RPMI7951 (cell line): ENCODE measurements around the gene CD48. TPM values are rescaled to one million over a fixed set of nuclear protein-coding genes. Genes with fewer than 3 reads are reported as not detected.

ENCODE experiments used
- DNase-seq: peaks from one replicate; pipeline ENCODE4 v3.0.0-alpha.2; 2012; ENCODE audit warnings: low read depth
- total RNA-seq: library from RNA; depleted of rRNA; stranded (reverse); fragments of >200 nt; shearing (Covaris generic); gene quantifications from 2 replicates; pipeline ENCODE4 v1.2.3, GENCODE V29; 2014

Gene CD48
- total RNA-seq, 1 experiment from 2014 or later, result not detected

DNA sequence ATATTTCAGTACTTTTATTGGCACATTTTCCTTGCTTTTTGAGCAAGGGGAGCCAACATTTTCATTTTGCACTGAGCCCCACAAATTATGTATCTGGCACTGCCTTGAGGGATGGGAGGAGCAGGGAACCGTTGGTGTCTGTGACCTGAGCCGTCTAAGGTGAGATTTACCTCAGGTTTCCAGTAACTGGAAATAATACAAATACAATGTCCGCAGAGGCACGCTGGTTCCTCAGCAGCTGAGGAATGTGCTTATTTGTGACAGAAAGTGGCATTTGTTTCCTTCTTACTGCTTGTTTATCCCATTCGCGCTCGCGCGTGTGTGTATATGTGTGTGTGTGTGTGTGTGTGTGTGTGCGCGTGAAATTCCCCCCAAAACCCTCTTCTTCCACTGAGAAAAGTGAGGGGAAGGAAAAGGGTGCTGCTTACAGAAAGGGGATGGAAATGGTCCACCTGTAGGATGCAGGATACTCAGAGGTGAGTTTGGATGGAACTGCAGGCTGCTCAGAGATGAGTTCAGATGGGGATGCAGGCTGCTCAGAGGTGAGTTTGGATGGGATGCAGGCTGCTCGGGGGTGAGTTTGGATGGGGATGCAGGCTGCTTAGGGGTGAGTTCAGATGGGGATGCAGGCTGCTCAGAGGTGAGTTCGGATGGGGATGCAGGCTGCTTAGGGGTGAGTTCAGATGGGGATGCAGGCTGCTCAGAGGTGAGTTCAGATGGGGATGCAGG, 34.6 kb downstream of the CD48 start:
- no peak for DNase-seq

DNA sequence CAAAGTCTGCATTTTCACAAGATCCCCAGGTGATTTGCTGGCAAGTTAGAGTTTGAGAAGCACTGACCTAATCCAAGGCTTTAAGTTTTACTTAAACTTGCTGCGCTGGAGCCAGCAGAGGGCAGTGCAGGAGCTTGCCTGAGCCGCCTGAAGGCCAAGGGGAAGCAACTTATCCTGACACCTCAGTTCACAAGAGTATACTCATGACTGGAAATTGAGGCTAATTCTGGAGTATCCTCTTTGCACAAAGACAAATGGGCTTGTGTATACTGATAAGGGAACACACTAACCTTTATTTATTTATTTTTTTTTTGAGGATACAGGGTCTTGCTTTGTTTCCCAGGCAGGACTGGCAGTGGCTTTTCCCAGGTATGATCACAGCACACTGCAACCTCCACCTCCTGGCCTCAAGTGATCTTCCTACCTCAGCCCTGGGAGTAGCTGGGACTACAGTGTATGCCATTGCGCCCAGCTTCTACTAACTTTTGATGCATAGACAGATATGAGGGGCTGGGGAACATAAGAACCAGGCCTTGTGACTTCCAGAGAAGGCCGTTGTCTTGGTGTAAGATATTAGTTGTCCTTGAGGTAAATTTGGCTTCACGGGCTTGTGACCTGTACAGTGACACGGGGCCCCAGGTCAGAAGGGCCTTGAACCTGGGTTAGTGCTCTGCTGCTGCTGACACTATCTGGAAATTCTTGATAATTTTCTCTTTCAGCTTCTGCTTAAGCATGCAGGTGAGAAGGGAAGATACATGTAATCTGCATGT, 35.8 kb downstream of the CD48 start:
- peak; percentile 31 for DNase-seq

DNA sequence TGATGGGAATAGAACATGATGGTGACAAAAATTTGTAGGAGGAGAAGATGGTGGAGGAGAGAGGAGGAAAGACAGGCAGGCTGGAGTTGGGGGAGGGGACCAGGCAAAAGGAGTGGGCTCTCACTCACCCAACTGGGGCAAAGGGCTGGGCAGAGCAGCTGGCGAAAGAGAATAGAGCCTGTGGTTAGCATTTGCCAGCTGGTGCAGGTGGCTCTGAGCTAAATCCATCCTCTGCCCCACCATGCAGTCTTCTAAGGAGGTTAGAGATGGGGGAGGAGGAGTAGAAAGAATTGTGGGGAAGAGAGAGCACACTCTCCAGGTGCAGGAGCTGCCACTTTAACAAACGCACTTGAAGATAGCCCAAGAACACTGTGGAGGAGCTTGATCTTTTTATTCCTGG, 37.2 kb downstream of the CD48 start:
- no peak for DNase-seq

GRCh38 chr1:160672789-160673695, 38.6 kb downstream of the CD48 start:
- no peak for DNase-seq

DNA sequence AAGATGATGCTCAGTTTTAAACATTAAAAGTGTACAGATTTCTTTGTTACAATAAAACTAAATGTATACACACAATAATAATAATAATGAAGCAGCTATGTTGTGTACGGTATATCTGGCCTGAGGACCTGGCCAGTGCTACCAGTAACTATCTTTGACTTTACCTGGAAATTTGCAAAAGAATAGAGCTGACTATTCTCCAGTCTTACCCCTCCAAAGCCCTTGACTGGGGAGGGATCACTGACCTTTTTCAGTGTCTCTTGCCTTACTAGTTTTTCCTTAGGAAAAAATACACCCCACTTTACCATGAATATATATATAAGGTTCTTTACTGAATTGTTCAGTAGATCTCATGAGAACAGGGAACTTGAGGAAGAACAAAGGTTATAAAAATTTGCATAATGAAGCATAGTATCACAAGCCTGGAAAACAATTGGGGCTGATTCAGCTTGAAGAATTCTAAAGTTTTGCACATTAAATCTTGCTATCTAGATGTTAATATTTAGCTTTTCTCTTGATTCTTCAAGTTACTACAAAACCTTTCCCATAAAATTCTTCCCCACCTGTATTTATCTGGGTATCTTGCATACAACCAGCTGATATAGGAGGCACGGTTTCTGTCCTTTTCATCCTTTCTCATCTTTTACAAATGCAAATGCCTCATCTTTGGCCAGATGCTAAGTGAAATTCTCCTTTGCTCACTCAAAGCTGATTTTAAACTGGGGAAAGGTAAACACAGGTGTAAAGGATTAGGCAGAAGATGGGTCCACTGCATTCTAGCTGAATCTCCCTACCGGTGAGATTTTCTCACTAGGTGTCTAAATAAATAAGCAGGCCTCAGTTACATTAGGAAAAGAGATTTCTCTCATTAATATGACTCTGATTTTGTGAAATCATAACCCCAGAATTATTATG, 39.8 kb downstream of the CD48 start:
- DNase-seq, result no peak

GRCh38 chr1:160670701-160671100, 40.9 kb downstream of the CD48 start:
- no peak for DNase-seq

- no peak for DNase-seq
These were observed 41.8 kb downstream of the CD48 start for GRCh38 chr1:160669802-160670201.

GRCh38 chr1:160669276-160669675, 42.3 kb downstream of the CD48 start:
- DNase-seq, result no peak

DNA sequence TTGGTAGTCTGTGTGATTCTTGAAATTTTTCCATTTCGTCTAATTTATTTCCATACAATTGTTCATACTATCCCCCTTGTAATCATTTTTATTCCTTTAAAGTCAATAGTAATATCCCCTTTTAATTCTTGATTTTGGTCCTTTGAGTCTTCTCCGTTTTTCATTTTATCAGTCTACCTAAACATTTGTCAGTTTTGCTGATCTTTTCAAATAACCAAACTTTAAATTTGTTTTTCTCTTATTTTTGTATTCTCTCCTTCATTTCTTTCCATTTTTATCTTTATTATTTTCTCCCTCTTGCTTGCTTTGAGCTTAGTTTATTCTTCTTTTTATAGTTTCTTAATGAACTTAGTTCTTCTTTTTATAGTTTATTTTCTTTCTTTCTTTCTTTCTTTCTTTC, 43.7 kb downstream of the CD48 start:
- DNase-seq, result no peak

DNA sequence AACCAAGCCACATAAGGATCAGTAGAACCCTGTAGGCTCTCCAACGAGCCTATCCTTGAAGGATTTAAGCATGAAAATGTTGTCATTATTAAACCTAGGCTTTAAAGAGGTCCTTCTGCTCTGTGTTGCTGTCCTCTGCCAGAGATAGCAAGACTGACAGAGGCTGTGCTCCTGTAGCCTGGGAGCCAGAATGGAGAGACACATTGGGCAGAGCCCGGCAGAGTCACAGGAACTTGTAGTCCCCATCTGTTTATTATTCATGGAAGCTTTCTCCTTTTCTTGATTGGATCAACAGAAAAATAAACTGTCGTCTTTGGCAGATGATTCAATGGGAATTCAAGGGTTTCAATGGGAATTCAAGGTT, 45.6 kb downstream of the CD48 start:
- DNase-seq, result no peak

GRCh38 chr1:160665330-160666078, 46.1 kb downstream of the CD48 start:
- DNase-seq, result no peak

GRCh38 chr1:160664573-160665051, 47.0 kb downstream of the CD48 start:
- DNase-seq, result no peak

DNA sequence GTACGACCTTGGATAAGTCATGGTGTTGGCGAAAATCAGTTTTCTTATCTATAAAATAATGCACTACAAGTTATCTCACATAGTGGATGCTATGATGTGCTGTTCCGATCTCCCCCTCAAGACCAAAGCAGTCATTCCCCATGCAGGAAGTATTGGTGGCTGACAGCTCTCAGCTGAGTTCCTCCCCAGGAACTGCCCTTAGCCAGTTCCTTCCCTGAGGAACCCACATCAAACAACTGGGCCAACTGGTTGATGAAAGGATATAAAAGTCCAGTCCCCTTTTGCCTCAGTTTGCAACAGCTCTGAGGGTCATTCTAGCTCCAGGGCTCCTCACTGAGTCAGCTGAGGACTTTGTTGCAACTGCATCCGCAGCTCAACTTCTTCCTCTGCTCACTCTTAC, 48.7 kb downstream of the CD48 start:
- DNase-seq, result no peak

GRCh38 chr1:160659566-160659965, 52.1 kb downstream of the CD48 start:
- no peak for DNase-seq

- DNase-seq, result no peak
These were observed 52.8 kb downstream of the CD48 start for GRCh38 chr1:160658814-160659193.

GRCh38 chr1:160658162-160658813, 53.3 kb downstream of the CD48 start:
- DNase-seq, result no peak

GRCh38 chr1:160657250-160657781, 54.3 kb downstream of the CD48 start:
- DNase-seq, result no peak

DNA sequence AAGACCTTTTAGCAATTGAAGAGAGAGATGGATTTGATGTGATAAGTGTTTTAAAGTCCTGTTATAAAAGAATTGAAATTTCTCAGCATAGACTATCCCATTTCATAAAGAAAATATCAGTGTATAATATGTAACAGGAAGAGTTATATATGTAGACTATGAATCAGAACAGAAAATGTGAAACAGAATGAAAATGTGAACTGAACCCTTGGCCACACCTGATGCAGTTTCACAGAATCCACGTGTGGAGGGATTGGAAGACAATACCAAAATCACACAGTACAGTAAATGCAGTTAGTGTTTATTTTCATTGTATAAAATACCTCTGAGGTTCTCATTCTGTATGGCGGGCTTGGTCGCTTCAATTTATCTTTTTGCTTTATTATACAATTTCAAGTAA, 54.9 kb downstream of the CD48 start:
- DNase-seq, result no peak

- DNase-seq, result no peak
These were observed 58.0 kb downstream of the CD48 start for GRCh38 chr1:160653620-160654016.
